Upper lobe of right lung (tissue), 1 donor: ENCODE results near the gene DENND2C. TPM values are rescaled to one million over a fixed set of nuclear protein-coding genes. Genes with fewer than 3 reads are reported as not detected.

Source experiments
- ATAC-seq: fragments of 200-7000 bp; cut with Tn5 transposase; one replicate; pipeline ENCODE4 v1.9.1; 2020; ENCODE audit warnings: mild to moderate bottlenecking, moderate library complexity
- DNase-seq: peaks from one replicate; pipeline ENCODE4 v3.0.0-alpha.2; 2020
- H3K27ac ChIP-seq: fragments of 200-600 bp; one replicate; pipeline ENCODE4 v1.8.0; 2022
- H3K27me3 ChIP-seq: fragments of 200-600 bp; one replicate; pipeline ENCODE4 v1.8.0; 2022; ENCODE audit warnings: mild to moderate bottlenecking
- H3K36me3 ChIP-seq: fragments of 200-600 bp; one replicate; pipeline ENCODE4 v1.8.0; 2022
- H3K4me1 ChIP-seq: fragments of 200-600 bp; one replicate; pipeline ENCODE4 v1.8.0; 2022
- H3K4me3 ChIP-seq: fragments of 200-600 bp; one replicate; pipeline ENCODE4 v1.8.0; 2022; ENCODE audit warnings: mild to moderate bottlenecking
- H3K9me3 ChIP-seq: fragments of 200-600 bp; one replicate; pipeline ENCODE4 v1.8.0; 2022
- intact Hi-C: fragments of 100-400 bp; cut with DNase I; formaldehyde crosslinking; loops from one replicate; pipeline ENCODE4 v1.11.0; 2022
- total RNA-seq: library from RNA; stranded (reverse); fragmentation: NEBNext Ultra II Directional; extraction: Animal tissue kit (Norgen Biotek cat#: 25700); gene quantifications from one replicate; pipeline ENCODE4 v1.2.1, GENCODE V29; 2021
- TF ChIP-seq, protein P1 (sequence below): fragments of 200-600 bp; IDR thresholded peaks from one replicate; pipeline ENCODE4 v1.8.0; 2022; ENCODE audit warnings: antibody characterized with exemption
- donor health status: DM: no; HTN: yes; CAD: no; lungs with severe emphysema.

Gene DENND2C
- total RNA-seq, 1 donor from 2014 or later = 2.3 TPM

DNA sequence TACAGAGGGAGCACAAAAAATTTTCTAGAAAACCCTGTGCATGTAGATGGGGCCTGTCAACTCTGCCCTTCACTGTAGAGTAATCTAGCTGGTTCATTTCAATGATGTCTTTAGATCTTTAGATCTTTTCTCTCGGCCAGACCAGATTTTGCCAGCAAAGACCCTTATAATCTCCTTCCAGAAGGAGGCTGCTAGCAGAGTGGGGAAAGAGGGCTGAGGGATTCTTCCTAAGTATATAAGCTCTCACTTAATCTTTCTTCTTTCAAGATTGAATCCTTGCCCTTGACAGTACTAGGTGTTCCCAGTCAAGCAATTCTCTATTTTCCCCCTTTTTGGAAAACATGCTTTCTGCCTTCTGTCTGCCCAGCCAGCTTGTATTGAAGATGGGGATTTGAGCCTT lies 122.8 kb downstream of the DENND2C start:
- DNase-seq = no peak
- Histone ChIP-seq H3K4me1 (no peaks in the 10 kb centered on the region), H3K36me3 (no peaks in the 10 kb centered on the region), H3K27ac (no peak overlapping the region), H3K27me3 (no peaks in the 10 kb centered on the region), H3K9me3 (no peaks in the 10 kb centered on the region), H3K4me3 (no peak overlapping the region)
- intact Hi-C loops = no loop called here
- no peak for ATAC-seq
- TF ChIP-seq, protein P1, sequence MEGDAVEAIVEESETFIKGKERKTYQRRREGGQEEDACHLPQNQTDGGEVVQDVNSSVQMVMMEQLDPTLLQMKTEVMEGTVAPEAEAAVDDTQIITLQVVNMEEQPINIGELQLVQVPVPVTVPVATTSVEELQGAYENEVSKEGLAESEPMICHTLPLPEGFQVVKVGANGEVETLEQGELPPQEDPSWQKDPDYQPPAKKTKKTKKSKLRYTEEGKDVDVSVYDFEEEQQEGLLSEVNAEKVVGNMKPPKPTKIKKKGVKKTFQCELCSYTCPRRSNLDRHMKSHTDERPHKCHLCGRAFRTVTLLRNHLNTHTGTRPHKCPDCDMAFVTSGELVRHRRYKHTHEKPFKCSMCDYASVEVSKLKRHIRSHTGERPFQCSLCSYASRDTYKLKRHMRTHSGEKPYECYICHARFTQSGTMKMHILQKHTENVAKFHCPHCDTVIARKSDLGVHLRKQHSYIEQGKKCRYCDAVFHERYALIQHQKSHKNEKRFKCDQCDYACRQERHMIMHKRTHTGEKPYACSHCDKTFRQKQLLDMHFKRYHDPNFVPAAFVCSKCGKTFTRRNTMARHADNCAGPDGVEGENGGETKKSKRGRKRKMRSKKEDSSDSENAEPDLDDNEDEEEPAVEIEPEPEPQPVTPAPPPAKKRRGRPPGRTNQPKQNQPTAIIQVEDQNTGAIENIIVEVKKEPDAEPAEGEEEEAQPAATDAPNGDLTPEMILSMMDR = no peak

DNA sequence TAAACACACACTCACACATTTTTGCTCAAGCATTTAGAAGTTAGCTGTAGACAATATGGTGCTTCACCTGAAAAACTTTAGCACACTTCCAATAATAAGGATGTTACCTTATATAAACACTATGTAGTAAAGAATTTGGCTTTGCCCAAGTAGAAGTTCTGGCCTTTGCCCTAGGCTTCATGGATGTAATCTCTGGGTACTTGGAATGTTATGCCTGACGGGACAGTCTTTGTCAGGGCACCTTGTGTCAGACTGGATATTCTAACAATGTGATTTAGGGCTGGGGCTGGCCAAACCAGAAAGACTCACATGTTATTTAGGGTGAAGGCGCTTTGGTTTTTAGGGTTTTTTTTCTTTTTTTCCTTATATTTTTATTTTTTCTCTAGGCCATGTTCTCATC lies 124.1 kb downstream of the DENND2C start:
- intact Hi-C loops = no loop called here
- Histone ChIP-seq H3K4me3 (no peak overlapping the region), H3K27ac (no peak overlapping the region), H3K4me1 (no peaks in the 10 kb centered on the region), H3K9me3 (no peaks in the 10 kb centered on the region), H3K36me3 (no peaks in the 10 kb centered on the region), H3K27me3 (no peaks in the 10 kb centered on the region)
- no peak for ATAC-seq
- no peak for DNase-seq
- TF ChIP-seq, protein P1 = no peak

DNA sequence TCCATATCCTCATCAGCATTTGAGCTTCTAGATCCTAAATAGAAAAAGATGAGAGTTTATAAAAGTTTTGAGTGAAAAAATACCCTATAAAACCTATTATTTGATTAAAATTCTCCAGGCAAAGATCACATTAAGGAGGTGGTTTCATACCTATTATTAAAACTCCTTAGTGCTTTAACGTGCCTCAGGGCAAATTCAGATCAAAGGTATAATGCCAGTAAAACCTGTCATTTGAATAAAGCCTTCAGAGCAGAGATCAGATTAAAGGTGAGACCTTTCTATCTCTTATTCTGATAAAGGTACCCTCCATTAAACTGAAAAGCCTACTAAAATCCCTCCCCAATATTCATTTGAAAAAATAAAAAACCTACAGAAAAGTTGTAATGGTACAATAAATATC lies 124.5 kb downstream of the DENND2C start:
- TF ChIP-seq, protein P1 = no peak
- Histone ChIP-seq H3K4me1 (no peaks in the 10 kb centered on the region), H3K4me3 (no peak overlapping the region), H3K27me3 (no peaks in the 10 kb centered on the region), H3K27ac (no peak overlapping the region), H3K9me3 (no peaks in the 10 kb centered on the region), H3K36me3 (no peaks in the 10 kb centered on the region)
- DNase-seq (no peak), ATAC-seq (no peak)
- intact Hi-C loops = no loop called here

DNA sequence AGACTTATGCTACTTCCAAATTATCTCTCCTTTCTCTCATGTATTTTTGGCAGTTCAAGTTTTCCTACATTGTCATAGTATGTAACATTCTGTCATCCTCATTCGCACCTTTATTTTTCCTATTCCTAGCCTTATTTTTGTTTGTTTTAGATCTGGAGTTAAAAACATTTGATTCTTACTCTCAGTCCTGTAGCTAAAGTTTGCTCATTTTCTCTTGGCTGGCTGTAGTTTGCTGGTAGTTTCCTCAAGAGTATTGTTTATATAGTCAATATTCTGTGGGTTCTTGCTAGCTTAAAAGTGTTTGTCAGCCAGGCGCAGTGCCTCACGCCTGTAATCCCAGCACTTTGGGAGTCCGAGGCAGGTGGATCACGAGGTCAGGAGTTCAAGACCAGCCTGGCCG lies 129.0 kb downstream of the DENND2C start:
- intact Hi-C loops = no loop called here
- Histone ChIP-seq H3K27ac (no peak overlapping the region), H3K9me3 (no peaks in the 10 kb centered on the region), H3K4me3 (no peak overlapping the region), H3K4me1 (no peaks in the 10 kb centered on the region), H3K27me3 (no peaks in the 10 kb centered on the region), H3K36me3 (no peaks in the 10 kb centered on the region)
- no peak for ATAC-seq
- DNase-seq = no peak
- TF ChIP-seq, protein P1 = no peak

DNA sequence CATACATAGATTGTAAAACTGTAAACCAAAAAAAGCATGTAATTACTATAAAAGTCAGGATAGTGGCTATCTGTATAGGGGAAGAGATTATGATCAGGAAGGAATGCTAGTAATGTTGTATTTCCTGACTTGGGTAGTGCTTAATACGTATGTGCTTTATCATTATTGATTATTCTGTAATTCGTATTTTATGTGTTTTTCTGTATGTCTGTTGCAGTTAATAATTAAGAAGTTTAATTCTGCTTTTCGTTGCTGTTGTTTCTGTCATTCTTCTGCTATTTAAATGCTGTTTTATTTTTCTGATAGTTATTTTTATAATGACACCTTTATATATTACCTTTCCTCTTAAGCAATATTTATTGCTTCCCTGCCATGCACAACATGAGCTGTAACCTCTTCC lies 129.6 kb downstream of the DENND2C start:
- TF ChIP-seq, protein P1 = no peak
- Histone ChIP-seq H3K27me3 (no peaks in the 10 kb centered on the region), H3K4me1 (no peaks in the 10 kb centered on the region), H3K9me3 (no peaks in the 10 kb centered on the region), H3K4me3 (no peak overlapping the region), H3K36me3 (no peaks in the 10 kb centered on the region), H3K27ac (no peak overlapping the region)
- no peak for DNase-seq
- intact Hi-C loops = no loop called here
- ATAC-seq = no peak

DNA sequence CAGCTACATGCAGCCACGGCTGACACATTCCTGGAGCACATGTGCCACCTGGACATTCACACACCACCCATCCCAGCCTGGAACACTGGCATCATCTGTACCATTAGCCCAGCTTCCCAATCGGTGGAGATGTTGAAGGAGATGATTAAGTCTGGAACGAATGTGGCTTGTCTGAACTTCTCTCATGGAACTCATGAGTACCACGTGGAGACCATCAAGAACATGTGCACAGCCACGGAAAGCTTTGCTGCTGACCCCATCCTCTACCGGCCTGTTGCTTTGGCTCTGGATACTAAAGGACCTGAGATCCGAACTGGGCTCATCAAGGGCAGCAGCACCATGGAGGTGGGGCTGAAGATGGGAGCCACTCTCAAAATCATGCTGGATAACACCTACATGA lies 133.8 kb downstream of the DENND2C start:
- no peak for DNase-seq

More for the DNA sequence above, 133.8 kb downstream of the DENND2C start:
- no peaks in the 10 kb centered on the region for H3K4me1 ChIP-seq
- H3K36me3 ChIP-seq = no peaks in the 10 kb centered on the region
- H3K27me3 ChIP-seq = no peaks in the 10 kb centered on the region
- TF ChIP-seq, protein P1 = no peak
- no peak overlapping the region for H3K27ac ChIP-seq
- intact Hi-C loops = no loop called here
- ATAC-seq = no peak
- no peaks in the 10 kb centered on the region for H3K9me3 ChIP-seq
- H3K4me3 ChIP-seq = no peak overlapping the region
